Measurements from ENCODE around the gene DEFB126. TPM values are rescaled to one million over a fixed set of nuclear protein-coding genes. Genes with fewer than 3 reads are reported as not detected.
"Not testable (repeated sequence)": the region's sequence is repeated elsewhere in the genome, so short reads cannot be mapped to it uniquely, and the experiment has no call there.

The DEFB126 gene
- total RNA-seq, 1 experiment from 2014 or later = not detected

DNA sequence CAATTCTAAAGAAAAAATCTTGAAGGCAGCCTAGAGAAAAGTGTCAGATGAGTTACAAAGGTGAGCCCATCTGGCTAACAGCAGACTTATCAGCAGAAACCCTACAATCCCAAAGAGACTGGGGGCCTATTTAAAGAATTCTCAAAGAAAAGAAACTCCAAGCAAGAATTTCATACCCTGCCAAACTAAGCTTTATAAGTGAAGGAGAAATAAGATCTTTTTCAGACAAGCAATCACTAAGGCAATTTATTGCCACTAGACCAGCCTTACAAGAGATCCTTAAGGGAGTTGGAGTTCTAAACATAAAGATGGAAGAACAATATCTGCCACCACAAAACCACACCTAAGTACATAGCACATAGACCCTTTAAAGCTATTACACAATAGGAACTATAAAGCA lies 24.9 kb upstream of the DEFB126 start:
- H3F3A ChIP-seq (ENCODE audit: insufficient read depth, low read depth) = no peaks in the 10 kb centered on the region
- no TSS peak for BruUV-seq (replicated peaks)
- H3K27ac ChIP-seq = no peak overlapping the region
- TF ChIP-seq, protein P1, sequence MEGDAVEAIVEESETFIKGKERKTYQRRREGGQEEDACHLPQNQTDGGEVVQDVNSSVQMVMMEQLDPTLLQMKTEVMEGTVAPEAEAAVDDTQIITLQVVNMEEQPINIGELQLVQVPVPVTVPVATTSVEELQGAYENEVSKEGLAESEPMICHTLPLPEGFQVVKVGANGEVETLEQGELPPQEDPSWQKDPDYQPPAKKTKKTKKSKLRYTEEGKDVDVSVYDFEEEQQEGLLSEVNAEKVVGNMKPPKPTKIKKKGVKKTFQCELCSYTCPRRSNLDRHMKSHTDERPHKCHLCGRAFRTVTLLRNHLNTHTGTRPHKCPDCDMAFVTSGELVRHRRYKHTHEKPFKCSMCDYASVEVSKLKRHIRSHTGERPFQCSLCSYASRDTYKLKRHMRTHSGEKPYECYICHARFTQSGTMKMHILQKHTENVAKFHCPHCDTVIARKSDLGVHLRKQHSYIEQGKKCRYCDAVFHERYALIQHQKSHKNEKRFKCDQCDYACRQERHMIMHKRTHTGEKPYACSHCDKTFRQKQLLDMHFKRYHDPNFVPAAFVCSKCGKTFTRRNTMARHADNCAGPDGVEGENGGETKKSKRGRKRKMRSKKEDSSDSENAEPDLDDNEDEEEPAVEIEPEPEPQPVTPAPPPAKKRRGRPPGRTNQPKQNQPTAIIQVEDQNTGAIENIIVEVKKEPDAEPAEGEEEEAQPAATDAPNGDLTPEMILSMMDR (conservative IDR thresholded peaks at IDR 0.05) = no peak
- TF ChIP-seq EZH2 (IDR thresholded peaks at IDR 0.05; ENCODE audit: low read depth) = no peak
- POLR2A ChIA-PET (ENCODE audit: unreplicated experiment) = no interaction called here
- H3K27me3 ChIP-seq (ENCODE audit: insufficient read depth, low read depth) = 0 out of 2 replicates have a peak, but pooled peaks cover 9% of the 10 kb centered on the region
- no peaks in the 10 kb centered on the region for H3K36me3 ChIP-seq (ENCODE audit: low read depth)
- no peaks in the 10 kb centered on the region for H3K4me1 ChIP-seq (replicated peaks; ENCODE audit: insufficient read depth)
- no peak overlapping the region for H2AFZ ChIP-seq
- H3K79me2 ChIP-seq (ENCODE audit: low read depth) = no peaks in the 10 kb centered on the region
- H3K9me3 ChIP-seq (ENCODE audit: insufficient read depth, low read depth) = no peaks in the 10 kb centered on the region; the same call in 1 of the 2 replicates
- intact Hi-C loops (cut with micrococcal nuclease; ENCODE audit: unreplicated experiment) = no loop called here
- DNase-seq = no peak
- CTCF ChIA-PET = no interaction called here
- H3K4me3 ChIP-seq = no peak overlapping the region
- H4K20me1 ChIP-seq (ENCODE audit: insufficient read depth) = no peaks in the 10 kb centered on the region
- H3K4me2 ChIP-seq = no peak overlapping the region
- no peaks in the 10 kb centered on the region for H3K9me2 ChIP-seq (ENCODE audit: insufficient read depth)

DNA sequence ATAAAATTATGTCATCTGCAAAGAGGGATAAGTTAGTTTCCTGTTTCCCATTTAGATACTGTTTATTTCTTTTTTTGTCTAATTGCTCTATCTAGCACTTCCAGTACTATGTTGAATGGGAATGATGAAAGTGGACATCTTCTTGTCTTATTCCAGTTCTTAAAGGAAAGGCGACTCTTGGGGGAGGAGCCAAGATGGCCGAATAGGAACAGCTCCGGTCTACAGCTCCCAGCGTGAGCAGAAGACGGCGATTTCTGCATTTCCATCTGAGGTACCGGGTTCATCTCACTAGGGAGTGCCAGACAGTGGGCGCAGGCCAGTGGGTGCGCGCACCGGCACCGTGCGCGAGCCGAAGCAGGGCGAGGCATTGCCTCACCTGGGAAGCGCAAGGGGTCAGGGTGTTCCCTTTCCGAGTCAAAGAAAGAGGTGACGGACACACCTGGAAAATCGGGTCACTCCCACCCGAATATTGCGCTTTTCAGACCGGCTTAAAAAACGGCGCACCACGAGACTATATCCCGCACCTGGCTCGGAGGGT lies 12.5 kb upstream of the DEFB126 start:
- H3K9me2 ChIP-seq (ENCODE audit: insufficient read depth); H3K4me3 ChIP-seq; H3K36me3 ChIP-seq (ENCODE audit: low read depth); H3K9me3 ChIP-seq (ENCODE audit: insufficient read depth, low read depth); intact Hi-C loops (cut with micrococcal nuclease; ENCODE audit: unreplicated experiment); CTCF ChIA-PET; H3K4me1 ChIP-seq (replicated peaks; ENCODE audit: insufficient read depth); DNase-seq; H3K27me3 ChIP-seq (ENCODE audit: insufficient read depth, low read depth); H3F3A ChIP-seq (ENCODE audit: insufficient read depth, low read depth); H2AFZ ChIP-seq; H3K27ac ChIP-seq; BruUV-seq (replicated peaks); POLR2A ChIA-PET (ENCODE audit: unreplicated experiment); H3K4me2 ChIP-seq; H4K20me1 ChIP-seq (ENCODE audit: insufficient read depth); H3K79me2 ChIP-seq (ENCODE audit: low read depth): not testable (repeated sequence)

DNA sequence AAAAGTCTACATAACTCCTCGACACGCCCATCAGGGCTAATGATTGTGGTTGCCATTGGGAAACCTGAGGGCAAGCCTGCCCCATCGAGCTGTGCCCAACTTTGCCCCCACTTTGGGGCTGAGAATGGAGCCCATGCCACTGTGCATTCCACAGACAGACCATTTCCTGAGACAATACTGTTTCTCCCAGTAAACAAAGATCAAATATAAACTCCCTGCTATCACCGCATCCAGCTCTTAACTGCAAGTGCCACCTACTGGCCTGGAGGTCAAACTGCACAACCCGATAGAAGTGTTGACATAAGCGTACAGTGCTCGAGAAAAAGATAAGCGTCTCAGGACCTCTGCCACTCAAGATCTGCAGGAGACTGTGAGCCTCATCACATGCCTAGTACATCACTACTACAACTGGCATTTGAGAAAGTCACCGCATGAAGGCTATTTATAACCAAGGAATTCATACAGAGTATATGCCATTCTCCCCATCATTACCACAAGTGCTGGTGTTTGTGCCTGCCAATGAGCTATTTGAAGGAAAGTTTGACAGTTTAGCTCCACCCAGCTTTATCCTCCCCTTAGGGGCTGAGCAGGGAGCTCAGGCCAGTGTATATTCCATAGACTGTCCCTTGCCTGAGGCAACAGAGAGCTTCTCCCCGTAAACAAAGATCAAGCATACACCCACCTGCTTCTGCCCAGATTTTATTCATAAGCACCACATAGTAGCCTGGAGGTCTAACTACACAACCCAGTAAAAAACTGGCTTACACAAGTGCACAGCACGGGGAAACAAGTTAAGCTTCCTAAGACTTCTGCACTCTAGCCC lies 4.5 kb upstream of the DEFB126 start:
- CTCF ChIA-PET = interaction anchor here (0.6 kb wide), 1 partner anchor 71 kb away, joined by 5 read pairs; no protein-coding TSS in a partner anchor
- Histone ChIP-seq H3K79me2 (ENCODE audit: low read depth) (no peaks in the 10 kb centered on the region), H3K36me3 (ENCODE audit: low read depth) (no peaks in the 10 kb centered on the region), H3K4me2 (peak overlapping the region; percentile 57), H3K9me2 (ENCODE audit: insufficient read depth) (no peaks in the 10 kb centered on the region; the same call in 1 of the 2 replicates), H3K4me1 (replicated peaks; ENCODE audit: insufficient read depth) (no peaks in the 10 kb centered on the region), H3K27ac (no peak overlapping the region), H3K27me3 (ENCODE audit: insufficient read depth, low read depth) (peaks cover 5% of the 10 kb centered on the region; the same call in 1 of the 2 replicates), H4K20me1 (ENCODE audit: insufficient read depth) (no peaks in the 10 kb centered on the region), H3F3A (ENCODE audit: insufficient read depth, low read depth) (no peaks in the 10 kb centered on the region), H2AFZ (peak overlapping the region; percentile 68), H3K4me3 (peak overlapping the region; percentile 23; the same call in 1 of the 2 replicates), H3K9me3 (ENCODE audit: insufficient read depth, low read depth) (peaks cover 3% of the 10 kb centered on the region; the same call in 1 of the 2 replicates)
- DNase-seq = no peak
- BruUV-seq (replicated peaks) = no TSS peak
- POLR2A ChIA-PET (ENCODE audit: unreplicated experiment) = no interaction called here
- intact Hi-C loops (cut with micrococcal nuclease; ENCODE audit: unreplicated experiment) = no loop called here
- TF ChIP-seq EZH2 (IDR thresholded peaks at IDR 0.05; ENCODE audit: low read depth) = no peak
- TF ChIP-seq, protein P1 (conservative IDR thresholded peaks at IDR 0.05) = peak; percentile 73
